Retina (tissue), 1 donor: ENCODE results near the gene ZXDC.

ENCODE experiments used
- DNase-seq: peaks from one replicate; pipeline ENCODE4 v3.0.0-alpha.2; 2016

The ZXDC gene

GRCh38 chr3:126510308-126510910, 34.7 kb upstream of the ZXDC start:
- DNase-seq, result no peak

- DNase-seq, result no peak
Measured at GRCh38 chr3:126509597-126510307, 34.1 kb upstream of the ZXDC start.

GRCh38 chr3:126508564-126508964, 32.9 kb upstream of the ZXDC start:
- DNase-seq, result no peak

- no peak for DNase-seq
Measured at GRCh38 chr3:126507886-126508285, 32.2 kb upstream of the ZXDC start.

GRCh38 chr3:126503701-126504100, 28.0 kb upstream of the ZXDC start:
- no peak for DNase-seq

- DNase-seq, result no peak
Measured at GRCh38 chr3:126502656-126503055, 27.0 kb upstream of the ZXDC start.

- no peak for DNase-seq
Measured at GRCh38 chr3:126501736-126502135, 26.0 kb upstream of the ZXDC start.

GRCh38 chr3:126501054-126501453, 25.4 kb upstream of the ZXDC start:
- DNase-seq, result no peak

- DNase-seq, result no peak
Measured at GRCh38 chr3:126500016-126500415, 24.3 kb upstream of the ZXDC start.

- DNase-seq, result no peak
Measured at GRCh38 chr3:126499401-126499800, 23.7 kb upstream of the ZXDC start.

- DNase-seq, result no peak
Measured at GRCh38 chr3:126498929-126499328, 23.2 kb upstream of the ZXDC start.

GRCh38 chr3:126498461-126498860, 22.8 kb upstream of the ZXDC start:
- DNase-seq, result no peak

GRCh38 chr3:126497956-126498355, 22.3 kb upstream of the ZXDC start:
- no peak for DNase-seq

GRCh38 chr3:126496894-126497850, 21.5 kb upstream of the ZXDC start:
- DNase-seq, result no peak

- no peak for DNase-seq
Measured at GRCh38 chr3:126495786-126496185, 20.1 kb upstream of the ZXDC start.

GRCh38 chr3:126494970-126495230, 19.2 kb upstream of the ZXDC start:
- no peak for DNase-seq

- no peak for DNase-seq
Measured at GRCh38 chr3:126494204-126494969, 18.7 kb upstream of the ZXDC start.

- no peak for DNase-seq
Measured at GRCh38 chr3:126493739-126494138, 18.0 kb upstream of the ZXDC start.

- DNase-seq, result no peak
Measured at GRCh38 chr3:126493051-126493450, 17.4 kb upstream of the ZXDC start.

- no peak for DNase-seq
Measured at GRCh38 chr3:126491221-126492013, 15.7 kb upstream of the ZXDC start.

GRCh38 chr3:126490619-126491018, 14.9 kb upstream of the ZXDC start:
- DNase-seq, result no peak

- no peak for DNase-seq
Measured at GRCh38 chr3:126488886-126489569, 13.3 kb upstream of the ZXDC start.
